Smooth muscle cell of the coronary artery (primary cell): Measurements from ENCODE around the gene LHX8. TPM values are rescaled to one million over a fixed set of nuclear protein-coding genes. Genes with fewer than 3 reads are reported as not detected.

Source experiments
- total RNA-seq: library from RNA; depleted of rRNA; stranded (reverse); fragments of >200 nt; gene quantifications from 2 replicates; pipeline ENCODE4 v1.2.3, GENCODE V29; 2014; ENCODE audit warnings: low replicate concordance

The LHX8 gene
- 0.59 TPM in 1 of 2 replicates, not detected in the other for total RNA-seq

GRCh38 chr1:75133750-75134646, at the start of gene LHX8:
TSS of gene LHX8 (plus strand) at chr1:75134388. CDS start at chr1:75136615, 2,227 bp downstream.

